Measurements from ENCODE around the gene SUN2. TPM values are rescaled to one million over a fixed set of nuclear protein-coding genes. Genes with fewer than 3 reads are reported as not detected.

The SUN2 gene
- total RNA-seq, 1 donor from 2014 or later: 896 TPM

DNA sequence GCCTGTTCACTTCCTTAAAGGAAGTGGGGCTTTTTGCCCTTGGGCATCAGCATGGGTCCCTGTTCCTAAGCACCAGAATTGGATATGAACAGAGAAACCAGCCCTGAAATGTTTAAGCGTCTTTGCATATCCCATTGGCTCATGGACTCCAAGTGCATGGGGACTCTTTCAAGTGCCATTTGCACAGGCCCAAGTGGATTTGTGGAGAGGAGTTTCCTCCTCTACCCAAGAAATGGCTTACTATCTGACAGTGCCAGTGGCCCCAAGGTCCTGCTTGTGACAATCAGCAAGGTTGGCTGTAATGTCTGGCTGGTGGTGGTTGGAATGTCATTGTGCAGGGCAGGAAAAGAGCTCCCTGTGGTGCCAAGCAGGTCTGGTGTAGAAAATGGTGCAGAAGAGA lies 70.0 kb downstream of the SUN2 start:
- intact Hi-C loops (cut with DNase I): loop anchor here (10.0 kb wide), 1 partner anchor 631 kb away; the partner anchor contains the start of gene PICK1

DNA sequence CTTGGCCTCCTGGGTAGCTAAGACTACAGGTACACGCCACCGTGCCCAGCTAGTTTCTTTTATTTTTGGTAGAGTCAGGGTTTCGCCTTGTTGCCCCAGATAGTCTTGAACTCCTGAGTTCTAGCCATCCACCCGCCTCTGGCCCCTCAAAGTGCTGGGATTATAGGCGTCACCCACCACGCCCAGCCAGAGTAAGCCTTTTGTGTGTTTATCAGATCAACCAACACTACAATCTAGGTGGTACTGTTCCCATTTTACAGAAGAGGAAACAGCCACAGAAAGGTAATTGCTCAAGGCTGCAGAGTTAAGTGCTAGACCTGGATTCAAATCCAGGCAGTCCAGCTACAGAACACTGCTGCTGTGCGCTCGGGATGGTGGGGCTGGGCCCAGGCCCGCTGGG lies 70.9 kb downstream of the SUN2 start:
- H3K36me3 ChIP-seq: peaks cover 49 to 63% of the 10 kb centered on the region in 2 donors
- intact Hi-C loops (cut with DNase I): loop anchor here (10.0 kb wide), 1 partner anchor 630 kb away; the partner anchor contains the start of gene PICK1

More for the DNA sequence above, 70.0 kb downstream of the SUN2 start:
- Histone ChIP-seq H3K36me3 (peaks cover 49 to 72% of the 10 kb centered on the region in 2 donors), H3K27me3 (no peaks in the 10 kb centered on the region), H3K9me3 (no peaks in the 10 kb centered on the region), H3K27ac (no peak overlapping the region), H3K4me1 (peaks cover 0 to 3% of the 10 kb centered on the region in 2 donors), H3K4me3 (no peak overlapping the region)
- DNase-seq (ENCODE audit: low spot score in 2 of 2): no peak
- no peak for TF ChIP-seq CTCF (IDR thresholded peaks at IDR 0.05)

More for the DNA sequence above, 70.9 kb downstream of the SUN2 start:
- H3K9me3 ChIP-seq: no peaks in the 10 kb centered on the region
- no peak for DNase-seq (ENCODE audit: low spot score in 2 of 2)
- TF ChIP-seq CTCF (IDR thresholded peaks at IDR 0.05): no peak
- no peak overlapping the region for H3K27ac ChIP-seq
- H3K4me3 ChIP-seq: no peak overlapping the region
- peaks cover 0 to 3% of the 10 kb centered on the region in 2 donors for H3K4me1 ChIP-seq
- H3K27me3 ChIP-seq: no peaks in the 10 kb centered on the region

Other genes starting within 250 kb of the SUN2 start
- 837 TPM for gene DDX17, start 249.7 kb downstream of the SUN2 start, total RNA-seq
- not detected for gene DMC1, start 185.8 kb downstream of the SUN2 start, total RNA-seq
- 0.43 TPM for gene FAM227A, start 99.6 kb downstream of the SUN2 start, total RNA-seq
- 14.0 TPM for gene CBY1, start 99.4 kb downstream of the SUN2 start, total RNA-seq
- 19.3 TPM for gene TOMM22, start 74.0 kb downstream of the SUN2 start, total RNA-seq
- gene JOSD1, start 55.1 kb downstream of the SUN2 start, total RNA-seq: 153 TPM
- gene GTPBP1, start 50.1 kb downstream of the SUN2 start, total RNA-seq: 89.5 TPM
- gene DNAL4, start 38.1 kb upstream of the SUN2 start, total RNA-seq: 18.0 TPM
- gene NPTXR, start 88.0 kb upstream of the SUN2 start, total RNA-seq: 46.3 TPM
- 159 TPM for gene CBX6, start 116.2 kb upstream of the SUN2 start, total RNA-seq
- not detected for gene APOBEC3A, start 201.6 kb upstream of the SUN2 start, total RNA-seq
- 0.64 TPM for gene APOBEC3B, start 226.3 kb upstream of the SUN2 start, total RNA-seq

Measured in ascending aorta (tissue), 2 donors.